B cell (primary cell): ENCODE results near the gene RTP1.

ENCODE experiments used
- EZH2 ChIP-seq: IDR thresholded peaks from 2 replicates; pipeline ENCODE4 v1.6.1; 2012; ENCODE audit warnings: borderline replicate concordance, low read depth, mild to moderate bottlenecking, moderate library complexity, low read length; ENCODE audit not compliant: insufficient read depth, poor library complexity, severe bottlenecking
- TF ChIP-seq, protein P1 (sequence below): fragments of 200-600 bp; IDR thresholded peaks from one replicate; pipeline ENCODE4 v1.8.0; 2022; ENCODE audit warnings: antibody characterized with exemption, mild to moderate bottlenecking

- TF ChIP-seq, protein P1, sequence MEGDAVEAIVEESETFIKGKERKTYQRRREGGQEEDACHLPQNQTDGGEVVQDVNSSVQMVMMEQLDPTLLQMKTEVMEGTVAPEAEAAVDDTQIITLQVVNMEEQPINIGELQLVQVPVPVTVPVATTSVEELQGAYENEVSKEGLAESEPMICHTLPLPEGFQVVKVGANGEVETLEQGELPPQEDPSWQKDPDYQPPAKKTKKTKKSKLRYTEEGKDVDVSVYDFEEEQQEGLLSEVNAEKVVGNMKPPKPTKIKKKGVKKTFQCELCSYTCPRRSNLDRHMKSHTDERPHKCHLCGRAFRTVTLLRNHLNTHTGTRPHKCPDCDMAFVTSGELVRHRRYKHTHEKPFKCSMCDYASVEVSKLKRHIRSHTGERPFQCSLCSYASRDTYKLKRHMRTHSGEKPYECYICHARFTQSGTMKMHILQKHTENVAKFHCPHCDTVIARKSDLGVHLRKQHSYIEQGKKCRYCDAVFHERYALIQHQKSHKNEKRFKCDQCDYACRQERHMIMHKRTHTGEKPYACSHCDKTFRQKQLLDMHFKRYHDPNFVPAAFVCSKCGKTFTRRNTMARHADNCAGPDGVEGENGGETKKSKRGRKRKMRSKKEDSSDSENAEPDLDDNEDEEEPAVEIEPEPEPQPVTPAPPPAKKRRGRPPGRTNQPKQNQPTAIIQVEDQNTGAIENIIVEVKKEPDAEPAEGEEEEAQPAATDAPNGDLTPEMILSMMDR: no peak
- no peak for TF ChIP-seq EZH2
Measured at GRCh38 chr3:187228740-187229139, 31.5 kb downstream of the RTP1 start.
